ENCODE data around the gene TSSK1B.

GRCh38 chr5:113451797-113452196 is 17.0 kb upstream of the TSSK1B start:
- TF ChIP-seq CTCF (IDR thresholded peaks at IDR 0.05; ENCODE audit: low read length): no peak
- TF ChIP-seq EZH2 (IDR thresholded peaks at IDR 0.05; ENCODE audit: borderline replicate concordance, low read length): no peak

All from OCI-LY1 (cell line).